ENCODE results near the gene LSM3. TPM values are rescaled to one million over a fixed set of nuclear protein-coding genes. Genes with fewer than 3 reads are reported as not detected.

LSM3 gene
- total RNA-seq, 1 experiment from 2014 or later, result 17.4 TPM

GRCh38 chr3:14213066-14213774 is 34.6 kb downstream of the LSM3 start:
- Histone ChIP-seq H4K20me1 (ENCODE audit: insufficient read depth) (no peaks in the 10 kb centered on the region), H3K4me1 (ENCODE audit: control insufficient read depth in 1 of 2, insufficient read depth in 2 of 2, low read length in 2 of 2) (no peaks in the 10 kb centered on the region), H2AFZ (ENCODE audit: low read depth, low read length, poor library complexity, severe bottlenecking) (no peak overlapping the region), H3K27ac (ENCODE audit: low read depth, low read length) (no peak overlapping the region), H3K27me3 (ENCODE audit: insufficient read depth, low read length) (no peaks in the 10 kb centered on the region), H3K36me3 (ENCODE audit: control insufficient read depth in 1 of 2, insufficient read depth in 2 of 2, low read length in 2 of 2) (no peaks in the 10 kb centered on the region), H3K4me3 (replicated peaks in 1 of 2; ENCODE audit: low read depth in 1 of 2, low read length in 2 of 2) (no peak overlapping the region), H3K79me2 (ENCODE audit: insufficient read depth, low read length) (no peaks in the 10 kb centered on the region), H3K9me2 (ENCODE audit: insufficient read depth) (no peaks in the 10 kb centered on the region), H3K9ac (ENCODE audit: low read length) (no peak overlapping the region), H3K9me3 (ENCODE audit: control insufficient read depth in 1 of 2, insufficient read depth in 1 of 2, low read depth in 1 of 2, low read length in 2 of 2) (no peaks in the 10 kb centered on the region), H3K4me2 (ENCODE audit: low read length) (no peak overlapping the region)
- CTCF ChIA-PET, result interaction anchor here (2.5 kb wide), 1 partner anchor 10 kb away, joined by 11 read pairs; no protein-coding TSS in a partner anchor
- intact Hi-C loops (cut with micrococcal nuclease), result no loop called here
- RAD21 ChIA-PET (ENCODE audit: low non-redundant PET in 1 of 2, low total read pairs in 2 of 2, uncharacterized antibody in 2 of 2, unreplicated experiment in 2 of 2), result interaction anchor here in 1 of 2 experiments (1.2 kb wide), 1 partner anchor 9 kb away, joined by 3 read pairs; no protein-coding TSS in a partner anchor
- no TSS peak for BruUV-seq (replicated peaks)
- no peak for DNase-seq (ENCODE audit: low read depth, low spot score)
- TF ChIP-seq EZH2phosphoT487 (IDR thresholded peaks at IDR 0.05; ENCODE audit: borderline replicate concordance) (no peak), CBX3 (IDR thresholded peaks at IDR 0.05; ENCODE audit: low read depth) (no peak), ELF1 (IDR thresholded peaks at IDR 0.05; ENCODE audit: borderline replicate concordance, low read depth) (no peak), ZBTB33 (IDR thresholded peaks at IDR 0.05; ENCODE audit: extremely low read depth, insufficient replicate concordance, low read length) (no peak), ATF3 (IDR thresholded peaks at IDR 0.05) (no peak), REST (IDR thresholded peaks at IDR 0.05; ENCODE audit: low read depth) (no peak), CEBPB (IDR thresholded peaks at IDR 0.05; ENCODE audit: low read depth) (no peak), CTCF (IDR thresholded peaks at IDR 0.05 in 2 of 3, conservative IDR thresholded peaks at IDR 0.05 in 1 of 3; ENCODE audit: borderline replicate concordance in 1 of 3, insufficient read depth in 1 of 3, low read depth in 2 of 3, low read length in 2 of 3) (no peak)
- POLR2A ChIA-PET, result no interaction called here
- ATAC-seq, result no peak

All from HCT116 (cell line).